Spinal cord (tissue), 10 donors: ENCODE data around the gene CEP70. TPM values are rescaled to one million over a fixed set of nuclear protein-coding genes. Genes with fewer than 3 reads are reported as not detected.
"Not testable (repeated sequence)": the region's sequence is repeated elsewhere in the genome, so short reads cannot be mapped to it uniquely, and the experiment has no call there.

ENCODE experiments used
- DNase-seq, 6 donors: peaks; one replicate each; pipeline versions ENCODE4 v3.0.0 to v3.0.0-alpha.2; 2013 to 2015; ENCODE audit warnings: low spot score in 6 of 6, low read depth in 4 of 6
- H3K27ac ChIP-seq: one replicate; pipeline ENCODE4 v1.5.1; 2013; ENCODE audit warnings: low read depth, low read length, control low read depth
- H3K27me3 ChIP-seq: one replicate; pipeline ENCODE4 v1.6.1; 2013; ENCODE audit warnings: low read length; ENCODE audit not compliant: control insufficient read depth, insufficient read depth
- H3K36me3 ChIP-seq: one replicate; pipeline ENCODE4 v1.6.1; 2013; ENCODE audit warnings: low read length; ENCODE audit not compliant: control insufficient read depth, insufficient read depth
- H3K4me1 ChIP-seq: one replicate; pipeline ENCODE4 v1.6.1; 2013; ENCODE audit warnings: low read length; ENCODE audit not compliant: control insufficient read depth, insufficient read depth
- H3K4me3 ChIP-seq: one replicate; pipeline ENCODE4 v1.5.1; 2013; ENCODE audit warnings: low read depth, low read length, control low read depth
- H3K9me3 ChIP-seq: one replicate; pipeline ENCODE4 v1.6.1; 2013; ENCODE audit warnings: low read length; ENCODE audit not compliant: control insufficient read depth, insufficient read depth
- WGBS: methylation state at CpG from one replicate; pipeline ENCODE4 v1.1.5; 2013; ENCODE audit warnings: missing lambda C conversion rate; ENCODE audit not compliant: insufficient coverage; 5-methylcytosine and 5-hydroxymethylcytosine counted together
- polyA plus RNA-seq, 2 donors: library from polyadenylated mRNA; unstranded; fragments of 120-200 nt; gene quantifications; one replicate each; pipeline ENCODE4 v1.2.1, GENCODE V29; 2013; ENCODE audit not compliant: insufficient read length in 2 of 2
- total RNA-seq, 2 donors: library from RNA; depleted of rRNA in 1 of 2; stranded (reverse); fragments of 120-200 nt in 1 of 2; fragments of >200 nt in 1 of 2; gene quantifications; one replicate each; pipeline versions ENCODE4 v1.2.3 to v1.2.4, GENCODE V29; 2013 to 2014
- donor health status: healthy.

The CEP70 gene
- total and polyA plus RNA-seq, 4 donors, result 29.7 to 50.9 (median 39.5) TPM

GRCh38 chr3:138544546-138544945, 49.5 kb downstream of the CEP70 start:
- Histone ChIP-seq H3K36me3 (peaks cover 29% of the 10 kb centered on the region), H3K27me3 (no peaks in the 10 kb centered on the region), H3K27ac (no peak overlapping the region), H3K4me3 (no peak overlapping the region), H3K4me1 (no peaks in the 10 kb centered on the region), H3K9me3 (peaks cover 19% of the 10 kb centered on the region)
- DNase-seq, result no peak
- no CpG with 5 or more reads among the region's 1 CpG for WGBS

GRCh38 chr3:138542977-138543376, 51.1 kb downstream of the CEP70 start:
- no peak for DNase-seq
- Histone ChIP-seq H3K4me1 (no peaks in the 10 kb centered on the region), H3K36me3 (peaks cover 21% of the 10 kb centered on the region), H3K27me3 (no peaks in the 10 kb centered on the region), H3K27ac (no peak overlapping the region), H3K4me3 (no peak overlapping the region), H3K9me3 (peaks cover 18% of the 10 kb centered on the region)
- 100% methylated on average over 4 of the region's 5 CpGs for WGBS

- H3K36me3 ChIP-seq, result peaks cover 21% of the 10 kb centered on the region
Measured at GRCh38 chr3:138539352-138539751, 54.7 kb downstream of the CEP70 start.

DNA sequence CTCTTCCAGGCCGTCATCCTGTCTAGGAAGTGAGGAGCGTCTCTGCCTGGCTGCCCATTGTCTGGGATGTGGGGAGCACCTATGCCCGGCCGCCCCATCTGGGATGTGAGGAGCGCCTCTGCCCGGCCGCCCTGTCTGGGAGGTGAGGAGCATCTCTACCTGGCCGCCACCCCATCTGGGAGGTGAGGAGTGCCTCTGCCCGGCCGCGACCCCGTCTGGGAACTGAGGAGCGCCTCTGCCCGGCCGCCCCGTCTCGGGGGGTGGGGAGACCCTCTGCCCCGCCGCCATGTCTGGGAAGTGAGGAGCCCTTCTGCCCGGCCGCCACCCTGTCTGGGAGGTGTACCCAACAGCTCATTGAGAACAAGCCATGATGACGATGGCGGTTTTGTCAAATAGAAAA, 72.6 kb downstream of the CEP70 start:
- not testable (repeated sequence) for H3K9me3 ChIP-seq, H3K27me3 ChIP-seq, H3K4me3 ChIP-seq, H3K27ac ChIP-seq, H3K4me1 ChIP-seq, DNase-seq
- peaks cover 15% of the 10 kb centered on the region for H3K36me3 ChIP-seq
- WGBS, result 99% methylated on average over 20 of the region's 23 CpGs

More at GRCh38 chr3:138539352-138539751, 54.7 kb downstream of the CEP70 start:
- H3K9me3 ChIP-seq, result peaks cover 12% of the 10 kb centered on the region
- DNase-seq, result no peak
- no peaks in the 10 kb centered on the region for H3K4me1 ChIP-seq
- no peak overlapping the region for H3K4me3 ChIP-seq
- no peak overlapping the region for H3K27ac ChIP-seq
- no peaks in the 10 kb centered on the region for H3K27me3 ChIP-seq

GRCh38 chr3:138513090-138513843, 80.8 kb downstream of the CEP70 start:
- no peak for DNase-seq
- no peaks in the 10 kb centered on the region for H3K9me3 ChIP-seq
- H3K4me3 ChIP-seq, result no peak overlapping the region
- peaks cover 5% of the 10 kb centered on the region for H3K36me3 ChIP-seq
- no peaks in the 10 kb centered on the region for H3K4me1 ChIP-seq
- no peak overlapping the region for H3K27ac ChIP-seq
- 86% methylated on average over 2 of the region's 2 CpGs for WGBS
- no peaks in the 10 kb centered on the region for H3K27me3 ChIP-seq

DNA sequence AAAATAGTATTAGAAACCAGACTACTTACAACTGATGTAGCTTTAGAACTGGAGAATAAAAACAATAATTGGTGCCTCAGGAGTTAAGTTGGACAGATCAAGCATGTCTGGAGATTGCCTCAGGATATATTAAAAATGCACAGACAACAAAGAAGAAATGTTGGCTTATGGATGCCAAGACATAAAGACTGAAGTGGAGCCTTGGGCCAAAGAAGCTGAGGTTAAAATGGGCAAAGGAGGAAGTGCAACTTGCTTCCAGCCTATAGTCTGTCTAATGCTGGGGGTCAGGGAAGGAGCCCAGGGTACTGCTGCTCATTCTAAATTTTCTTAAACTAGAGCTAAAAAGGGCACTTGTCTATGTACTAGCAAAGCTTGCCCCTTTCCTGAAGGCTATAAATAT, 82.1 kb downstream of the CEP70 start:
- no peaks in the 10 kb centered on the region for H3K27me3 ChIP-seq
- H3K27ac ChIP-seq, result no peak overlapping the region
- H3K4me1 ChIP-seq, result no peaks in the 10 kb centered on the region
- no peaks in the 10 kb centered on the region for H3K9me3 ChIP-seq
- H3K36me3 ChIP-seq, result no peaks in the 10 kb centered on the region
- DNase-seq, result peak in 2 of 6 donors; percentile 7 to 63
- H3K4me3 ChIP-seq, result no peak overlapping the region

- Histone ChIP-seq H3K27ac (no peak overlapping the region), H3K4me3 (no peak overlapping the region), H3K4me1 (no peaks in the 10 kb centered on the region), H3K27me3 (no peaks in the 10 kb centered on the region), H3K36me3 (peaks cover 3% of the 10 kb centered on the region), H3K9me3 (no peaks in the 10 kb centered on the region)
- no peak for DNase-seq
- WGBS, result no CpG with 5 or more reads among the region's 2 CpGs
Measured at GRCh38 chr3:138509586-138509985, 84.5 kb downstream of the CEP70 start.

DNA sequence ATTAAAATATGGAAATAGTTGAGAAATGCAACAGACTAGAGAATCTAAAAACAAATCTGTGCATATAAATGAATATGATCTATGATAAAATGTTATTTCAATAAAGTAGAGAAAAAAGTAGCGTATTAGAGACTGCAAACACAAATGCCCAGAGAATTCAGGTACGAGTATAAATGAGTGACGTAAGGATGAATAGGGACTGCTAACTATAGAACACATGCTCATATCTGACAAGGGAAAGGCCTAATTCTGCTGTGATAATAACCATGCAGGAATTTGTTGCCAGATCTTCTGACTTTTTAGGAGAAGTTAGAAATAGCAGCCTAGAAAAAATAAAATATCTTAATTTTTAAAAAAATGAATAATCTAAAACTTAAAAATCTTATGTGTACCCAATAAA, 86.5 kb downstream of the CEP70 start:
- no peak overlapping the region for H3K4me3 ChIP-seq
- H3K36me3 ChIP-seq, result peaks cover 3% of the 10 kb centered on the region
- no peaks in the 10 kb centered on the region for H3K27me3 ChIP-seq
- no peaks in the 10 kb centered on the region for H3K4me1 ChIP-seq
- no peak overlapping the region for H3K27ac ChIP-seq
- no CpG with 5 or more reads among the region's 3 CpGs for WGBS
- H3K9me3 ChIP-seq, result no peaks in the 10 kb centered on the region
- no peak for DNase-seq

DNA sequence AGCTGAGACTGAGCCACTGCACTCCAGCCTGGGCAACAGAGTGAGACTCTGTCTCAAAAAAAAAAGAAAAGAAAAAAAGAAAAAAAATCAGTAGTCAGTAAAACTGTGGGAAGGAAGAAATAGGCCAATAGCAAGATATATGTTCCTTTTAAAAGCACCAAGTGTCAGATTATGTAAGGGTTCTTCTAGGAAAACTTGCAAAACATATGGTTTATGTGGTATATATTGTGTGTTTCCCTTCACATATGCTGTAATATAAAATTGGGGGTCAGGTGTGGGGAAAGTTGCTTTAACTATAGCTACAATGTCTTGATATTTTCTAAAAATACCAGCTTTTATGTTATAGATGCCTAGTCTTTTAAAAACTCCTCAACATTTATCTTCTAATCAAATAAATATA, 95.1 kb downstream of the CEP70 start:
- Histone ChIP-seq H3K27ac (no peak overlapping the region), H3K4me3 (no peak overlapping the region), H3K9me3 (no peaks in the 10 kb centered on the region), H3K27me3 (no peaks in the 10 kb centered on the region), H3K36me3 (peaks cover 6% of the 10 kb centered on the region), H3K4me1 (no peaks in the 10 kb centered on the region)
- DNase-seq, result no peak

DNA sequence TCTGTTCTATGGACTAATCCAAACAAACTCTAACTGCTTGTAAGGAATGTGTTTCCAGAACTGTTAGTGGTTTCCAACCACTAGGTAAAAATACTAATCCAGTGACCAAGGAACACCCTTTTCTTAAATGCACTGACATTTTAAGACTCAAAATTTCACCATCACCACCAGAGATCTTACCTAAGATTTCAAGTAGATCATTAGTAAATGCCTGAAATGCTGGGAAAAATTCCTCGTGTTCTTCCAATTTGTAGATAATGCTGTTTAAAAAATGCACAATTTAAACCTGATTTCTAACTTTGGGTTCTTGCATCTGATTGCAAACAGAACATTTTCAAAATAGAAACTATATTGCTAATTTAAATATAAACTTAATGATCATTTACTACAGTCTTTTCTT, 96.2 kb downstream of the CEP70 start:
- WGBS, result no CpG with 5 or more reads among the region's 1 CpG

More for the DNA sequence above, 96.2 kb downstream of the CEP70 start:
- H3K9me3 ChIP-seq, result no peaks in the 10 kb centered on the region
- H3K27ac ChIP-seq, result no peak overlapping the region
- H3K4me1 ChIP-seq, result no peaks in the 10 kb centered on the region
- H3K27me3 ChIP-seq, result no peaks in the 10 kb centered on the region
- no peak for DNase-seq
- peaks cover 9% of the 10 kb centered on the region for H3K36me3 ChIP-seq
- no peak overlapping the region for H3K4me3 ChIP-seq
